MM.1S (cell line): ENCODE data around the gene VNN1.

Experiments used
- DNase-seq: peaks from one replicate; pipeline ENCODE4 v3.0.0-alpha.2; 2015
- H2AFZ ChIP-seq: fragments of 300-600 bp; sonication (generic); 2 replicates; pipeline ENCODE4 v1.6.0; 2016; ENCODE audit warnings: antibody characterized with exemption, low read length
- H3F3A ChIP-seq: fragments of 300-600 bp; sonication (generic); 2 replicates; pipeline ENCODE4 v1.6.1; 2016; ENCODE audit warnings: mild to moderate bottlenecking, antibody characterized with exemption, low read length, moderate library complexity, mixed read lengths; ENCODE audit not compliant: insufficient read depth
- H3K27ac ChIP-seq: fragments of 300-600 bp; sonication (generic); 2 replicates; pipeline ENCODE4 v1.5.1; 2016; ENCODE audit warnings: mild to moderate bottlenecking, low read length
- H3K27me3 ChIP-seq: fragments of 300-600 bp; sonication (generic); replicated peaks from 2 replicates; pipeline ENCODE4 v1.6.0; 2016; ENCODE audit warnings: low read length; ENCODE audit not compliant: insufficient read depth
- H3K36me3 ChIP-seq: fragments of 300-600 bp; sonication (generic); replicated peaks from 2 replicates; pipeline ENCODE4 v1.6.1; 2016; ENCODE audit warnings: mild to moderate bottlenecking, low read length, mixed read lengths; ENCODE audit not compliant: insufficient read depth
- H3K4me1 ChIP-seq: fragments of 300-600 bp; sonication (generic); 2 replicates; pipeline ENCODE4 v1.6.1; 2016; ENCODE audit warnings: low read length, mixed read lengths
- H3K4me2 ChIP-seq: fragments of 300-600 bp; sonication (generic); 2 replicates; pipeline ENCODE4 v1.6.0; 2016; ENCODE audit warnings: low read depth, low read length
- H3K4me3 ChIP-seq: fragments of 300-600 bp; sonication (generic); 2 replicates; pipeline ENCODE4 v1.5.1; 2016; ENCODE audit warnings: low read length, mixed read lengths
- H3K79me2 ChIP-seq: fragments of 300-600 bp; sonication (generic); 2 replicates; pipeline ENCODE4 v1.6.1; 2016; ENCODE audit warnings: mixed run types, low read length, mixed read lengths
- H3K9ac ChIP-seq: fragments of 300-600 bp; sonication (generic); 2 replicates; pipeline ENCODE4 v1.6.1; 2016; ENCODE audit warnings: low read length, mixed read lengths
- H3K9me2 ChIP-seq: fragments of 300-600 bp; sonication (generic); replicated peaks from 2 replicates; pipeline ENCODE4 v1.6.1; 2016; ENCODE audit warnings: mild to moderate bottlenecking, low read length, mixed read lengths; ENCODE audit not compliant: insufficient read depth
- H3K9me3 ChIP-seq: fragments of 300-600 bp; sonication (generic); replicated peaks from 2 replicates; pipeline ENCODE4 v1.6.1; 2016; ENCODE audit warnings: mild to moderate bottlenecking, low read length, mixed read lengths; ENCODE audit not compliant: insufficient read depth
- H4K20me1 ChIP-seq: fragments of 300-600 bp; sonication (generic); 2 replicates; pipeline ENCODE4 v1.6.1; 2016; ENCODE audit warnings: mild to moderate bottlenecking, low read length, moderate library complexity, mixed read lengths; ENCODE audit not compliant: insufficient read depth
- CTCF ChIP-seq: fragments of 300-600 bp; sonication (generic); IDR thresholded peaks from 2 replicates; pipeline ENCODE4 v1.5.1; 2016; ENCODE audit warnings: antibody characterized with exemption, low read length, mixed read lengths
- EZH2 ChIP-seq: fragments of 300-600 bp; sonication (generic); optimal IDR thresholded peaks from 2 replicates; pipeline ENCODE3; 2017; ENCODE audit warnings: low read depth, mild to moderate bottlenecking, antibody characterized with exemption, low read length, mixed read lengths
- EZH2phosphoT487 ChIP-seq: fragments of 300-600 bp; sonication (generic); IDR thresholded peaks from 2 replicates; pipeline ENCODE4 v1.6.1; 2018; ENCODE audit warnings: antibody characterized with exemption, low read length

The VNN1 gene

GRCh38 chr6:132690678-132691077 is 23.2 kb downstream of the VNN1 start:
- Histone ChIP-seq H3K9me3 (no peaks in the 10 kb centered on the region), H3F3A (no peaks in the 10 kb centered on the region), H3K4me3 (no peak overlapping the region), H3K4me2 (no peak overlapping the region), H3K27ac (no peak overlapping the region), H3K36me3 (no peaks in the 10 kb centered on the region), H3K9ac (no peak overlapping the region), H3K9me2 (no peaks in the 10 kb centered on the region), H3K27me3 (no peaks in the 10 kb centered on the region), H4K20me1 (no peaks in the 10 kb centered on the region), H2AFZ (no peak overlapping the region), H3K4me1 (no peaks in the 10 kb centered on the region), H3K79me2 (no peaks in the 10 kb centered on the region)
- no peak for TF ChIP-seq EZH2phosphoT487
- TF ChIP-seq EZH2 = no peak
- TF ChIP-seq CTCF = no peak
- DNase-seq = no peak

- Histone ChIP-seq H3K9me2 (no peaks in the 10 kb centered on the region), H3K9me3 (no peaks in the 10 kb centered on the region), H3K4me3 (no peak overlapping the region), H3F3A (no peaks in the 10 kb centered on the region), H4K20me1 (no peaks in the 10 kb centered on the region), H3K4me1 (no peaks in the 10 kb centered on the region), H3K27me3 (no peaks in the 10 kb centered on the region), H3K79me2 (no peaks in the 10 kb centered on the region), H3K36me3 (no peaks in the 10 kb centered on the region), H3K27ac (no peak overlapping the region), H2AFZ (no peak overlapping the region), H3K4me2 (no peak overlapping the region), H3K9ac (no peak overlapping the region)
- no peak for TF ChIP-seq CTCF
- no peak for TF ChIP-seq EZH2phosphoT487
- no peak for TF ChIP-seq EZH2
- no peak for DNase-seq
Observed at GRCh38 chr6:132687306-132687705, 26.5 kb downstream of the VNN1 start.

- Histone ChIP-seq H3K27me3 (no peaks in the 10 kb centered on the region), H3K9me2 (no peaks in the 10 kb centered on the region), H3F3A (no peaks in the 10 kb centered on the region), H2AFZ (no peak overlapping the region), H3K36me3 (no peaks in the 10 kb centered on the region), H3K9ac (no peak overlapping the region), H4K20me1 (no peaks in the 10 kb centered on the region), H3K4me2 (no peak overlapping the region), H3K79me2 (no peaks in the 10 kb centered on the region), H3K4me1 (no peaks in the 10 kb centered on the region), H3K4me3 (no peak overlapping the region), H3K27ac (no peak overlapping the region), H3K9me3 (no peaks in the 10 kb centered on the region)
- no peak for DNase-seq
- TF ChIP-seq CTCF (no peak), EZH2 (no peak), EZH2phosphoT487 (no peak)
Observed at GRCh38 chr6:132686531-132686930, 27.3 kb downstream of the VNN1 start.
